GM18519 (cell line): ENCODE data around the gene C1S.
"Not testable (repeated sequence)": the region's sequence is repeated elsewhere in the genome, so short reads cannot be mapped to it uniquely, and the experiment has no call there.

ENCODE experiments used
- ATAC-seq: cut with Tn5 transposase; IDR thresholded peaks from one replicate; pipeline ENCODE4 v1.9.1; 2021; ENCODE audit warnings: mild to moderate bottlenecking, moderate library complexity; ENCODE audit not compliant: unreplicated experiment, low FRiP score

C1S gene

DNA sequence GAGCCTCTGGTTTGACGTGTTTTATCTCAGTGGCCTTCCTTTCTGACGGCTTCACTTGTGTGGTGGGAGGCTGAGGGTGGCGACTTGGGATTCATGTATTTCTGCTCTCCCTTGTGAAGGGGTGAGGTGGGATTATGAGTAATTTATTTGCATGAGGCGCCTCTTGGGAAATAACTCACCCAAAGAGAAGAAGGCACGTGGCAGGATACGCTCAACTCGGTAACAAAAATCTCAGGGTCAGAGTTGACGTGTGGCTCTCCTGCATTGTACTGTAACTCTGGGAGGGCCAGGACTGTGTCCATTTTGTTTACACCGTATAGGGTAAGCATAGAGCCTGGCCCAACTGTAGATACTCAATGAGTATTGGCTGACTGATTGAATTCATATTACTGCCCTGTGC lies 14.6 kb upstream of the C1S start:
- ATAC-seq, result no peak

DNA sequence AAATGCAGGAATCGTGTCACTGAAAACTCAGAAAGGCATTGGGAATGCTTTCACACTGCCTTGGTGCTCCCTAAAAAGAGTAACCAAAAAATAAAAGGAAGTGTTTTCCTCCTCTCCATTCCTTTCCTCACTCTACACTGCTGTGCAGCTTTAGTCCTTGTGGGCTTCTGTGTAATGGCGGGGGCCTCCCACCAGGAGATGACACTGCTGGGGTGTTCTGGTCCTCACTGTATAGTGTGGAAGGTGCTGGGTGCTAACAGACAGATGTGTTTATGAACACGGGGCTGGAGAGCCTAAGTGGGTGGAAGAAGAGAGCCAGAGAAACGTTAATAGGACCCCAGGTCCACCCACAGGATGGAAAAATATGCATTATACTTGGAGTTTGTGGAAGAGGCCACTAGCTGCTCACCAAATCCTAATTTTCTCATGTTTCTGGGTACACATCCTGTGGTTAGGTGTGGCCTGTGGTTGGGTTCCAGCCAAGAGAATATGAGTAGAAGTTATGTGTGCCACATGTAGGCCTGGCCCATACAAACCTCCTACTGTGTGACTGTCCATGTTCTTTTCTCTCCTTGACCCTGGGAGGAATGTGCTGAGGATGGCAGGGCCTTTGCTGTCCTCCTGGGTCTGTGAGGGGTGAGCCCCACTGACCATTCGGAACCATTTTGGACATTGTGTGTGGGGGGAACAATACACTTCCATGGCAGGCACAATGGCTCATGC lies 14.0 kb upstream of the C1S start:
- ATAC-seq, result no peak

DNA sequence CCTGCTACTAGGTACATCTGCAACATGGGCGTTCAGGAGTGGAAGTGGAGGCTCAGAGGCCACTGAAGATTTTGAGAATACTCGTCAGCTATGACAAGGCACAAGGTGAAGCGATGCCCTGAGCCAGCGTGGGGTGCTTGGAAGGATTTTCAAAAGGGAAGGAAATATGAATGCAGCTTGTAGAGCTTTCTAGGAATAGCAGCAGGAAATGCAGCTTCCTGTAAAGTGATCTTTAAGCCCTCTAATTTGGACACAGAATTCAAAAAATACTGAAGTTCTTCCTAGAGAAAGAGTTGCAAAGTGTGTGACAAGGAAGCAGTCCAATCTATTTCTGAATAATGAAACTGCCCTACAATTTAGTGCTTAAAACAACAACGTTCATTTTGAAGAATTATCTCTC lies 13.2 kb upstream of the C1S start:
- no peak for ATAC-seq

DNA sequence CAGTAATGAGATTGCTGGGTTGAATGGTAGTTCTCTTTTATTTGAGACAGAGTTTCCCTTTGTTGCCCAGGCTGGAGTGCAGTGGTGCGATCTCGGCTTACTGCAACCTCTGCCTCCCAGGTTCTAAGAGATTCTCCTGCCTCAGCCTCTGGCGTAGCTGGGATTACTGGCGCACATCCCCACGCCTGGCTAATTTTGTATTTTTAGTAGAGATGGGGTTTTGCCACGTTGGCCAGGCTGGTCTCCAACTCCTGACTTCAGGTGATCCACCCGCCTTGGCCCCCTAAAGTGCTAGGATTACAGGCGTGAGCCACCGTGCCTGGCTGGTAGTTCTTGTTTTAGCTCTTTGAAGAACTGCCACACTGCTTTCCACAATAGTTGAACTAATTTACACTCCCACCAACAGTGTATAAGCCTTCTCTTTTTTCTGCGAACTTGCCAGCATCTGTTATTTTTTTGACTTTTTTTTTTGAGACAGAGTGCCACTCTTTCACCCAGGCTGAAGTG lies 11.0 kb upstream of the C1S start:
- not testable (repeated sequence) for ATAC-seq

DNA sequence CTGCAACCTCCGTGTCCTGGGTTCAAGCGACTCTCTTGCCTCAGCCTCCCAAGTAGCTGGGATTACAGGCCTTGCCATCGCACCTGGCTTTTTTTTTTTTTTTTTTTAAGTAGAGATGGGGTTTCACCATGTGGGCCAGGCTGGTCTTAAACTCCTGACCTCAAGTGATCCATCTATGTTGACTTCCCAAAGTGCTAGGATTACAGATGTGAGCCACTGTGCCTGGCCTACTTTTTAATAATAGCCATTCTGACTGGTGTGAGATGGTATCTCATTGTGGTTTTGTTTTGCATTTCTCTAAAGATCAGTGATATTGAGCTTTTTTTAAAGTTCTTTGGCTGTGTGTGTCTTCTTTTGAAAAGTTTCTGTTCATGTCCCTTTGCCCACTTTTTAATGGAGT lies 10.5 kb upstream of the C1S start:
- ATAC-seq, result not testable (repeated sequence)

DNA sequence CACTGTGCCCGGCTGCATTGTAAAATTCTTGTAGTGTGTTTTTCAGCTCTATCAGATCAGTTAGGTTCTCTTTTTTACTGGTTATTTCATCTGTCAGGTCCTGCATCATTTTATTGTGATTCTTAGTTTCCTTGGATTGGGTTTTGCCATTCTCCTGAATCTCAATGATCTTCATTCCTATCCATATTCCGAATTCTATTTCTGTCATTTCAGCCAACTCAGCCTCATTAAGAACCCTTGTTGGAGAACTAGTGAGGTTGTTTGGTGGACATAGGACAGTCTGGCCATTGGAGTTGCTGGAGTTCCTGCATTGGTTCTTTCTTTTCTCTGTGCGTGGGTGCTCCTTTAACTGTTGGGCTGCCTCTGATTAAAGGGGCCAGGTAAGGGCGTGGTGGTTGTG lies 5.6 kb upstream of the C1S start:
- no peak for ATAC-seq

DNA sequence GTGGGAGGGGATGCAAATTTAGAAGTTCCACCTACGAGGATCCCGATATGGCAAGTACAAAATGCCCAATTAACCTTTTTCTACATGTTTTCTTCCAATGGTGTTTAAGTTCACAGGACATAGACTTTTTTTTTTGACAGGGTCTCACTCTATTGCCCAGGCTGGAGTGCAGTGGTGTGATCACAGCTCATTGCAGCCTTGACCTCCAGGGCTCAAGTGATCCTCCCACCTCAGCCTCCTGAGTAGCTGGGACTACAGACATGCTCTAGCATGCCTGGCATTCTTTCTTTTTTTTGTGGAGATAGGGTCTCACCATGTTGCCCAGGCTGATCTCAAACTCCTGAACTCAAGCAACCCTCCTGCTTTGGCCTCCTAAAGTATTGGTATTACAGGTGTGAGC lies 4.8 kb upstream of the C1S start:
- not testable (repeated sequence) for ATAC-seq

DNA sequence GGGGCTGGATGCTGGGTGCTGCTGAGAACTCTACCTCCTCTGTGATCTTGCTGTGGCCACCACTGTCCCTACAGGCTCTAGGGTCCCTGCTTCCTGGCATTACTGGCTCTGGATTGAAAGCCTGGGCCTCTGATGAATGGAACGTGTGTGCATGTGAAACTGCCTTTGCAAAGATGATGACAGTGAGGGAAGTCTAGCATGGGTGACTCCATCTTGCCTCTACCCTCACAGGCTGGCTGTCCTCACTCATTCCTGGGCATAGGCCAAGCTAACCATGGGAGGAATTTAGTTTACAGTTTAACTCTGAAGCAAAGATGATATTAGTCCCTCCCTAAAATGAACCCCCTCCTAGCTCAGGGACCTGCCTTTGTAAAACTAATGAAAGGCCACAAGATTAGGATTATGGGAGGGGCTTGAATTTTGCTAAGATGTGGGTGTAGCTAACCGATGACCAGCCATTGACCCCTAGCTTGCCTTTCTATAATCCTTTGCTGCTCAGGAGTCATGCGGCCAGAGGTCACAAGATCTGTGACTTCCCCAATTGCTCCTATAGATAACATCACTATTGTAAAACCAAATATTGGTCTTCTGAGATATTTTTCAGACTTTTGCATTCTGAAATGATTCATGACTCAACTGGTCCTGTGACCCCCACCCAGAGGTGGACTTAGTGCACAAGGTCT lies 2.2 kb upstream of the C1S start:
- no peak for ATAC-seq

DNA sequence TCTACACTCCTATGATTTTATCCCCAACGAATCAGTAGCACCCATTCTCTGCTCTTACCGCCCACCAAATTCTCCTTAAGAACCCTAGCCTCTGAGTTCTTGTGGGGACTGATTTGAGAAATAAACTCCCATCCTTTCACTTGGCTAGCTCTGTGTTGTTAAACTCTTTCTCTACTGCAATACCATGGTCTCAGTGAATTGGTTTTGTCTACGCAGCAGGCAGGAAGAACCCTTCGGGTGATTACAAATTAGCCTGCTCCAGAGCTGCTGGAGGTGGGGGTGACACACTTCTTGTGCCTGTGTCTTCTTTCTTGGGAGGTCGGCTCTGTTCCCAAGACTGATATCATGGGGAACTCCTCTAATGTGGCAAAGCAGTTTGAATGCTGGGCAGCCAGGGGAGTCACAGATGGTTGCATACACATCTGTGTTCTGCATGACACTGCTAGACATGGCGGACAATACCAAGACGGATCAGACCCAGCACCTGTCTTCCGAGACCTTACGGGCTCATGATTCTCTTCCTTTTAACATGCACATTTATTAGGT lies 1.6 kb upstream of the C1S start:
- ATAC-seq, result no peak

DNA sequence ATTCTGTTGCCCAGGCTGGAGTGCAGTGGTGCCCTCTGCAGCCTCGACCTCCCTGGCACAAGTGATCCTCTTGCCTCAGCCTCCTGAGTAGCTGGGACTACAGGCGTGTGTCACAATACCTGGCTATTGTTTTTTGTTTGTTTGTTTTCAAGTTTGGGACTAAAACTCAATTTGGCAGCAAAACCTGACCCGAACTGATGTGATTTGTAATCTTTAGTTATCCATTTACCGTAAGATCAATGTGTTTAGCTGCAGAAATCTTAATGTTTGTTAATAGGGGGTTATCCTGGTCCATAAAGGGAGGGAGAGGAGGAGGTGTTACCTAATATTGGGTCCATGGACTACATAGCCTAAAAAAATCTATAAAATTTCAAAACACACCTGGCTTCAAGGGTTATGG lies 738 bp upstream of the C1S start:
- no peak for ATAC-seq

DNA sequence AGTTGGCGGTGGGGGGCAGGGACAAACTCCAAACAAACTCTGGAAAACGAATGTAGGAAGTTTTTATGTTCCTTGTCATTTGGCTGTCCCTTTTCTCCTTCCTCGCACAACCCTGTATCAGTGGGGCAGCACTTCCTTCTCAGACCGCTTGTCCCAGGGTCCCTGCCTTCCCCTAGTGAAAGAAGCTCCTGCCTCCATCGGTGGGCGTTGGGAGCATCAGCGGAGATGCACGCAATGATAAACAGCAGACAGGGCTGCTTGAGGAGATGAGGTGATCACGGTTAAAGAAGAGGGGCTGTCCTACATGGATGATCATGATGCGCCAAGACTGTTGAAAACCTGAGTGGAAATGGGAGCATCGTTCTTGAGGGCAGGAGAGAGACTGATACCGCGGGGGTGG lies 620 bp downstream of the C1S start:
- no peak for ATAC-seq

DNA sequence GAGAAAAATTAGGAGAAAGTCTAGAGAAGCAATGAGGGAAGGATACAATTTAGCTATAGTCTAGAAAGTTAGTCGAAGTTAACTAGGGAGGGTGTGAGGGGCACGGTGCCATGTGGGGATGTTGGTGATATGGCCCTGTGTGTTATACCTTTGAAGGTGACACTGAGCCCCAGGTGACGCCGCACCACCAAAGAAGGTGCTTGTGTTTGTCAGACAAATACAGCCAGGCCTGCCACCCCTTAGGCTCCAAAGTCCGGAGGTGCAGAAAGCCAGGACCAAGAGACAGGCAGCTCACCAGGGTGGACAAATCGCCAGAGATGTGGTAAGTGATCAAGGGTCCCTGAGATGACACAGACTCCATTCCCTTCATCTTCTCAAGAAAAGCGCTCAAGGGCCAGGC lies 1.1 kb downstream of the C1S start:
- ATAC-seq, result no peak

DNA sequence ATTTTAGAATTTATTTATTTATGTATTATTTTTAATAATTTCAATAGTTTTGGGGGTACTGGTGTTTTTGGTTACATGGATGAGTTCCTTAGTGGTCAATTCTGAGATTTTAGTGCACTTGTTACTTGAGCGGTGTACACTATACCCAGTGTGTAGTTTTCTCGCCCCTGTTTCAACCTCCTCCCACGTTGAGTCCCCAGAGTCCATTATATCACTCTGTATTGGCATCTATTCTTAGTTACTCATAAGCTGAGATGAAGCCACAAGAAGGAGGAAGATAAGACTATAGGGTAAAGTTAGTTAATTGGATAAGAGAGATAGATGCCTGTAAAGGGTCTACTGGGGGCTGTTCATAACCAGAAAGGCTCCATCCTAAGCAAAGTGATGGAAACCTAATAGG lies 4.0 kb downstream of the C1S start:
- ATAC-seq, result no peak

DNA sequence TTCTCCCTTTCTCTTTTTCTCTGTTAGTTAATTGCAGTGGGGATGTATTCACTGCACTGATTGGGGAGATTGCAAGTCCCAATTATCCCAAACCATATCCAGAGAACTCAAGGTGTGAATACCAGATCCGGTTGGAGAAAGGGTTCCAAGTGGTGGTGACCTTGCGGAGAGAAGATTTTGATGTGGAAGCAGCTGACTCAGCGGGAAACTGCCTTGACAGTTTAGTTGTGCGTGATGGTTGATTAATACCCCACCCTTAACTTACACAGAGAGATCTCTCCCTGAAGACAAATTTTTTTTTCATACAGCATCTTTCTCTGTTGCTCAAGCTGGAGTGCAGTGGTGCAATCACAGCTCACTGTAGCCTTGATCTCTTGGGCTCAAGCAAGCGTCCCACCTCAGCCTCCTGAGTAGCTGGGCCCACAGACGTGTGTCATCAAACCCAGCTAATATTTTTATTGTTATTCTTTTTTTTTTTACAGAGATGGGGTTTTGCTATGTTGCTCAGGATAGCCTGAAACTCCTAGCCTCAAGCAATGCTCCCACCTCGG lies 4.6 kb downstream of the C1S start:
- no peak for ATAC-seq

DNA sequence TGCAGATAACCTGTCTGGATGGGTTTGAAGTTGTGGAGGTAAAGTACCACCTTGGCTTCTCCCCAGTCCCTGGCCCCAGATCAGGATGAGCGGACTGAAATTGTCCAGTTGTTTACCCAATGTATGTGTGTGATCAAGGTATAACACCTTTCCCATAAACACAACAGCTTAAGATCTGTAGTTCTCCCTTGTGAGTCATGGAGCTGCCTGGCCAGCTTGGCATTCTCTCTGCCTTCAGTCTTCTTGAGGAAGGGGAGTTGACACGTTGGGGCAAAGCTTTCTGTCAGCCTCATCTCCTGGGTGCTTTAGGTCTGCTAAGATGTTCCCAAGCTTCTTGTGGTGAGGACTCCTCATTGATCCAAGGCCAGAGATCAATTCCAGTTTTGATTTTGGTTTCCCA lies 6.1 kb downstream of the C1S start:
- no peak for ATAC-seq

DNA sequence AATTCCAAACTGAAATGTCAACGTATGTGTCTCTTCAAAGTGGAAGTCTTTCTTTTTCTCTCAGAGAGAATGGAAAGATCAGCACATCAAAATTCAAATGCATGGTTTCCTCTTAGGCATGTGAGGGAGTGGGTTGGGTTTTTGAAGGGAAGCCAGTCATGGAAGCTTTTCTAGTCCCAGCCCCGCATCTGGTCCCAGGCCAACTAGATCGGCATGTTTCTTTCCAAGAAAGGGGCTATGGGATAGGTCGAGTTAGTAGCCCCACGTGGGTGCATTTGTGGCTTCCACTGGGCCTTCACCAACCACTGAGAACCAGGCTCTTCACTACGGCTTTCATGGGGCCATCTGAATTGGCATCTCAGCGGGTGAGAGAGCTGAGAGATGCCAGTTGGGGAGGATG lies 6.6 kb downstream of the C1S start:
- no peak for ATAC-seq

DNA sequence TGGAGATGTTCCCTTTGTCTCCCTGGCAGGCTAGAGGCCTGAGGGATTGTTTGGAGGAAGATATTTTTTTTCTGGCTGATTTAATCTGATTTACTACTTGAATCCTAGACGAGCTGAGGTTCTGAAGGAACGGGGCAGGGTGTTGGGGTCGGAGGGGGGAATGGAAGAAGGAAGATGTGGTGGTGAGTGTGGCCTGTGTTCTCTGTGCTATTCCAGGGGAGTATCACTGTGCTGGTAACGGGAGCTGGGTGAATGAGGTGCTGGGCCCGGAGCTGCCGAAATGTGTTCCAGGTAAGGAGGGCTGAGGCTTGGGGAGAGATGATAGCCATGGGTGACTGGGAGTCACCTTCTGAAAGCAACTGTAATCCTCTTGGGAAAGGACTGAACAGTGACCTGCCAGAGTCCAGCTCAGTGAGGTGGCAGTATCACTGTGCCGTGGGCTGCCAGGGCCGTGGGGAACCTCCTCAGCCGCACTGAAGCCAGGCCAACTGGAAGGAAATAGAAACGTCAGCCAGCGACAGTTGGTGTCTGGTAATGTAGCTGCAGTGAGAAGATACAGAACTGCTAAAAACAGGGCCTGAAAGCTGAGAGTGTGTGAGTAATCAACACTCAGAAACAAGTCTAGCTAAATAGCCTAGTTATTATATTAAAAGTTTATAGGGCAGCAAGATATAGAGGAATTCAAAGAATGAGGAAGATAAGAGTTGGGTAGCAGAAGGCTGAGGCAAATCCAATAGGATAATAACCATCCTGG lies 7.9 kb downstream of the C1S start:
- no peak for ATAC-seq

DNA sequence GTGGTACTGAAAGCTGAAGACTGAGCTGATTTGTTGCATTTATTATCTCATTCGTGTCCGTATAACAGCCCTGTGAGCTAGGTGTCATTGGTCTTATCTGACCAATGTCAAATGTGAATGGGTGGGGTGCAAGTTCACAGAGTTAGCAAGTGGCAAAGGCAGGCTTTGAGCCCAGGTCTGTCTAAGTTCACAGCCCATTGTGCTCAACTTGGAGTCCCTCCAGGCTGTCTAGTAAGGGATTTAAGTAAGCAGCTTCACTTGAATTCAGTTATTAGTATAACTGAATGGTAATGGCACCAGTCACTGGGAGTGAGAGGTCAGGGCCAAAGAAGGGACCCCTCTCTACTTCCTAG lies 8.5 kb downstream of the C1S start:
- no peak for ATAC-seq

DNA sequence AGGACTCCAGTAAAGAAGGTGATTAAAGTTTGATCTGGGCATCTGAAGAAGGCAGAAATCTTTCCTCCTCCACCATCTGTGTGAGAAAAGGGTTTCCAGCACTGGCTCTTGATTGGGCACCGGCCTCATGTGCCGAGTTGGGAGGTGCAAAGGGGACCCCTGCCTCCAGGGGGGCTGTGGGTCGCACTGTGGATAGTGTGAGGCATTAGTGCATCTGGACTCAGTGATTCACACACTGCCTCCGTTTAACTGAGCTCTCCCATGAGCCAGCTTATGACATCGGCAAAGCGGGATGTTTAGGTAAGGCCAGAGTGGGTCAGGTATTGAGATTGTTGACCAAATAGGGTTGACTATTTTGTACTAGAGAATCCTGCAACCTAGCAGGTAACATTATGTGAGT lies 8.9 kb downstream of the C1S start:
- ATAC-seq, result no peak

DNA sequence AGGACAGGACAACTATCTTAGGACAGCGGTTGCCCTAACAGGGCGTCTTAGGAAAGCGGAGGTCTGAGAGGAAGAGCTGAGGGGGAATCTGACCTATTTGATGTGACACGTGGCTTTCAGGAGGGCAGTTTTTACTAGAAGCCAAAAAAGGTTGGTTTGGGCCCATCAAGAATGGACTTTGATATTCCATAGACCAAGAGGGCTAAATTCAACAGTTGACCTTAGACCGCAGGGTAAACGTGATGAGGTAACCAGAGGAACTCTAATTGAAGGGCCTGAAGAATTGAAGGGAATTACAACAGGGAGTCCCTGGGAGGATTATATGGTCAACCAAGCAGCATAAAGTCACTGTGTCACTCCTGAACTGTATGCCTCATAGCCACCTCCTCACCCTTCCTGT lies 11.5 kb downstream of the C1S start:
- ATAC-seq, result no peak

DNA sequence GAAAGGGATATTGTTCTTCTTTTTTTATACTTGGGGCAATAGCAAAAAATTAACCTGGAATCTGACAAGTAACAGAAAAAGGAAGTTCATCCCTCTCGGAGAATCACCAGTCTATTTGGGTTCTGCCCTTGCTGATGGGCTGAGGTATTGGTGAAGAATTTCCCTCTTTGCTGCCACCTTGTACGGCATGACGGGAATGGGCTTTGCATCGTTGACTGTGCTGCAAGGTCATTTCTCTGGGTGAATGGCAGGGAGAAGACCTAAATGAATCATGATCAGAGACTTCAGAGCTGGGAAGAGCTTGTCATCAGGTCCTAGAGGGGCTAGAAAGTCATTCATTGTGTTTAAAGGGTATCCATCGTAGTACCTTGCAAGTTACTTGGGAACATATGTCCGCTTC lies 12.0 kb downstream of the C1S start:
- no peak for ATAC-seq
